HG03095 (cell line): ENCODE data around the gene ITLN2.
"Not testable (repeated sequence)": the region's sequence is repeated elsewhere in the genome, so short reads cannot be mapped to it uniquely, and the experiment has no call there.

ENCODE experiments used
- ATAC-seq: cut with Tn5 transposase; IDR thresholded peaks from one replicate; pipeline ENCODE4 v1.9.1; 2021; ENCODE audit warnings: moderate library complexity; ENCODE audit not compliant: unreplicated experiment

ITLN2 gene

DNA sequence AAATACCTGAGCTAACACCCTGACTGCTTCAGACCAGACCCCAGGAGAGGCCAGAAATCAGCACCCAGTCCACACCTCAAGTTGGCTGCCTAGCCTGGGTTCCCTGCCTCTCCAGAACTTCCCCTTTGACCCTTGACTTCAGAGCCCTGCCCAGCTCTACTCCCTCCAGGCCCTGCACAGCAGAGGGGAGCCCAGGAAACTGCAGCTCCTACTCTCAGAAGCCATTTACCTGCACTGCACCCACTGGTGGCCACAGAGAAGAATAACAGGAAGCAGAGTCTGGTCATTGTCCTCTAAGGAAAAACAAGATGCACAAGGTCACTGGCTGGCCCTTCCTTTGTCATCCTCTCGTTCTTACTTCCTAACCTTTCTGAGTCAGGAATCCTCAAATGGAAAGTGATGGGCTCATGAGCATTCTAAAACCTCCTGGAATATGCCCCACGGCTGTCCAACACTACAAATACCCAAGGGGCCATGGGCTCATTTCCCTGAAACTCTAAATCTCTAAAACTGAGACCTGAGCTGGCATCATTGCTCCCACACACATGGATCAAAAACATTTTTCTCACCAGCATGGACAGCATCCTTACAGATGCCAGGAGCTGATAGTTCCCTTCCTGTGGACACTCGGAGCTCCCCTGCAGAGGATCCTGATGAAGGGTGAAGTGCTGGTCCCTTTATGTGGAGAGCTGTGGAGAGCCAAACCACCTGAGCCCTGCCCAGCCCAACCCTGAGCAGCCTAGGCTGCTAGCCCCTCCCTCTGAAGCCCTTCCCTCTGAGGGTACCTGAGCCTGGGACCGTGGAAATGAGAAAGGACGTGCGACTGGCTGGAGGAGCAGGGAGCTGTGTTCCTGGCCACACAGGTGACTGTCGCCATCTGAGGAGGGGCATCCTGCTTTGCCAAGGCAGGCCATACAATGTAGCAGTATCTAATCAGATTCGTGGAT, at the start of gene ITLN2:
Gene ITLN2, minus strand, starts transcription at position 652 of the 947 bp plus-strand sequence. Its CDS starts 68 bp downstream, at position 584.
- peak; percentile 59 for ATAC-seq

DNA sequence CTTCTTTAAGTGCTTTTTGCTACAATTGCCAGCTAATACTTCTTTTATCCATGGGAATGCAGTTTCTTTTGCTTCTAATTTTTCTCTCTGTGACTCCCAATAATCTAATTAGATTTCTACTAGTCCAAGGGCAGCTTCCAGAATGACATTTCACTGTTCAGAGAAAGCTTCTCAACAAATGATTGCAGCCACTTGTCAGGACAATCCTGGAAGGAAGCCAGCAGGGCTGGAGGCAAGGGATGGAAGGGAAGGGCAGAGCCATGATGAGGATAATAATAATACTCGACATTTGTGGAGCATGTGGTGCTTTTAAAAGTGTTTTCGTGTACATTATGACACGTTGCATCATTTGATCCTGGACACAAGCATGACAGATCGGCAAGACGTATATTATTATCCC, 46.9 kb upstream of the ITLN2 start:
- ATAC-seq: no peak

DNA sequence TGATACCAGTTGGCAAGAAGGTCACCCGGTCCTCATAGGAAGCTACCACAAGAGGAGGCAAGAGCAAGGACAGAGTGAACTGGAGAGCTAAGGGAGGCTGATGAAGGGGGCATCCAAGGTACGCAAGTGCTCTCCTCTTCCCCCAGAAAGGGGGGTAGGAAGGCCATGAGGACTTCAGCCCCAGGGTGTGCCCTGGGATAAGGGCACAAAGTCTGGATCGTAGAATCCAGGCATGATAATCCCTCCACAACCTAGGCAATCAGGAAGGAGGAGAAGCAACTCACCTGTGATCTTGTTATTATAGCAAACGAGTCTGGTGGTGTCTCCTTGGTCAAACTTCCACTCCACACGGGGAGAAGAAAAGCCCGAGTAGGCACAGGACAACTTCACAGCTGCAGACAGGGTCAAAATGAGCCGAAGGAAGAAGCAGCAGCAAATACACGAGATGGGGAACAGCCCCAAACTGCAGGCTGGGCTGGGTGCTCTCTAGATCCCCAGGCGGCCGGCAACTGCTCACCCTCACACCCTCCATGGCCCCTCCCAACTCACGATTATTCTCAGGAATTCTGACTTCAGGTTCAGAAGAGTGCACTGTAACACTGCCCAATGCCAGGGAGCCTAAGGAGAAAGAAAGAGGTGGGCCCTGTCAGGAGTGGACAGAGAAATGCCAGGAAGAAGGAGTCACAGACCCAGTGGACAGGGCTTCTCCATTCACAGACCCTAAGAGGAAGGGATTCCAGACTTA, 46.3 kb upstream of the ITLN2 start:
- no peak for ATAC-seq

DNA sequence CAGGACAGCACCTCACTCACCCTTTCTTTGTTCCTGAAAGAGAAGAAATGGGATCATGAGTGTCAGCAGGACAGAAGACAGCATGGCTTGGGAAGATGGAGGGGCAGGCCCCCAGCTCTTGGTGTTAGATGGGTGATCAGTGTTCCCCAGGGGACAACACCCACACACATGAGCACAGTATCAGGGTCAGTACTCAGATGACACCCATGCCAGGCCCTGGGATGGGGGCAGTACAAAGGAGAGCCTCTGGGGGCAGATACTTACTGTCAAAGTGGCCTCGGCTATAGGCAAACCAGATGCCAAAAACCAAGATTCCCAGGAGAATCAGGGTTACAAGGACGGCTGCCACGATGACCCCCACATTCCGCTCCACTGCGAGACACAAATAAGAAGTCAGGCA, 44.8 kb upstream of the ITLN2 start:
- ATAC-seq: no peak

DNA sequence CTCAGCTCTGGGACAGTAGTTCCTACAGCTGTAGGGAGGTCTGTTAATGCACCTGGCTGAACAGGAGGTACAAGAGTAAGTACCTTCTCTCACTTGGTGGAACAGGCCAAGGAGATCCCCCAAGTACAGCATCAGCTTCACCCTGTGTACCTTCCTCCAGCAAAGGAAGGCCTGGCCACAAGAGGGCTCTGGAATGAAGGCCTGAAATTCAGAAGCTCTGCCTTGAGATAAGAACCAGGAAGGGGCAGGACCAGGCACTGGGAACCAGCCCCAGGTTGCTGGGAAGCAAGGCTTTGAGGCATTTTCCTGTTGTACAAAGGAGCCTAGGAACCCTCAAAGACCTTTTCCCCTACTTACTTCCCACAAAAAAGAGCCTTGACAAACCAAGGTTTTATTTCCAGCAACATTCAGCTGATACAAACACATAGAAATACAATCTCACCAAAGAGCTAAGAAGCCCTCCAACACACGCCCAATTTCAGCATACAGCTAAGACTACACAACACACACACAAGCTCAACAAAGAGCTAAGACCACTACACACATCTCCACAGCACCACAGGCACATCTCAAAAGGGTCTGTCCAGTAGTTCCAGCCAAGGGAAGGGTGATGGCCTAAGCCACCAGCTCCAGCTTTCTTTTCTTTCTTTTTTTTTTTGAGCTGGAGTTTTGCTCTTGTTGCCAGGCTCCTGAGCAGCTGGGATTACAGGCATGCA, 42.9 kb upstream of the ITLN2 start:
- no peak for ATAC-seq

DNA sequence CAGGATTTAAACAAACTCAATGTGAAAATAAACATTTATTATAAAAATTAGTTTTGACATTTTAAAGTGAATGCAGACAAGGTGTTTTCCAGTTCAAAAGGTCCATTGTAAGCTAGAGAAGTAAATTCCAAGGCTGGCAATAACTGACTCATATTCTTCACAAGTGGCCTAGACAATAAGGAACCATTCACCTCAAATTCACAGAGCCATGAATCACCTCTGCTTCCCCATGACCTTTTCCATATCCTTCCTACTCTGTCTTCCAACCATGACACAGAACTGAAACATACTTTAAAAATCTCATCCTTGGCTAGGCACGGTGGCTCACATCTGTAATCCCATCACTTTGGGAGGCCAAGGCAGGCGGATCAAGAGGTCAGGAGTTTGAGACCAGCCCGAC, 41.6 kb upstream of the ITLN2 start:
- ATAC-seq: no peak

DNA sequence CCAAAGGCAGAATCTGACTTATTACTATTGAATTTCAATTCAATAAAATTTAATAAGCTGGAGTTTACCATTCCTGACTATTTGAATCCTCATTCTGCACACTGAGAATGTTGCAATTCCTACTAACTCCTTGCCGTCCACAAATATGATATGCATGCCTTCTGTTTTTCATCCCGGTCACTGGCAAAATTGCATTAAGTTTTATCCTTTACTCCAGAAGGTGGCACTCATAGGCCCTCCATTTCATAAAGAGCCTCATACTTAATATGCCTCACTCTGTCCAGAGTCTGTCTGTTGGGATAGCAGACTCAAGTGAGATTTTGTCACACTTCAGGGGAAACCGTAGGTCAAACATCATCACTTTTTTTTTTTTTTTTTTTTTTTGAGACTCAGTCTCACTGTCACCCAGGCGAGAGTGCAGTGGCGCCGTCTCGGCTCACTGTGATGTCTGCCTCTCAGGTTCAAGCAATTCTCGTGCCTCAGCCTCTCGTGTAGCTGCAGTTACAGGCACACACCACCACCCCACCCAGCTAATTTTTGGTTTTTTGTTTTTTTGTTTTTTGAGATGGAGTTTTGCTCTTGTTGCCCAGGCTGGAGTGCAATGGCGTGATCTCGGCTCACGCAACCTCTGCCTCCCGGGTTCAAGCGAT, 39.1 kb upstream of the ITLN2 start:
- ATAC-seq: no peak

DNA sequence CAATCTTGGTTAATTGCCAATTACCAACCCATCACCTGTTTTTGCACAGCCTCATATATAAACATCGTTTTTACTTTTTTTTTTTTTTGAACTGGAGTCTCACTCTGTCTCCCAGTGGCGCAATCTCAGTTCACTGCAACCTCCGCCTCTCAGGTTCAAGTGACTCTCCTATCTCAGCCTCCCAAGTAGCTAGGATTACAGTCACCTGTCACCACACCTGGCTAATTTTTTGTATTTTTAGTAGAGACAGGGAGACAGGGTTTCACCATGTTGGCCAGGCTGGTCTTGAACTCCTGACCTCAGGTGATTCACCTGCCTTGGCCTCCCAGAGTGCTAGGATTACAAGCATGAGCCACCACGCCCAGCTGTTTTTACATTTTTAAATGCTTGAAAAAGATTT, 37.4 kb upstream of the ITLN2 start:
- not testable (repeated sequence) for ATAC-seq

DNA sequence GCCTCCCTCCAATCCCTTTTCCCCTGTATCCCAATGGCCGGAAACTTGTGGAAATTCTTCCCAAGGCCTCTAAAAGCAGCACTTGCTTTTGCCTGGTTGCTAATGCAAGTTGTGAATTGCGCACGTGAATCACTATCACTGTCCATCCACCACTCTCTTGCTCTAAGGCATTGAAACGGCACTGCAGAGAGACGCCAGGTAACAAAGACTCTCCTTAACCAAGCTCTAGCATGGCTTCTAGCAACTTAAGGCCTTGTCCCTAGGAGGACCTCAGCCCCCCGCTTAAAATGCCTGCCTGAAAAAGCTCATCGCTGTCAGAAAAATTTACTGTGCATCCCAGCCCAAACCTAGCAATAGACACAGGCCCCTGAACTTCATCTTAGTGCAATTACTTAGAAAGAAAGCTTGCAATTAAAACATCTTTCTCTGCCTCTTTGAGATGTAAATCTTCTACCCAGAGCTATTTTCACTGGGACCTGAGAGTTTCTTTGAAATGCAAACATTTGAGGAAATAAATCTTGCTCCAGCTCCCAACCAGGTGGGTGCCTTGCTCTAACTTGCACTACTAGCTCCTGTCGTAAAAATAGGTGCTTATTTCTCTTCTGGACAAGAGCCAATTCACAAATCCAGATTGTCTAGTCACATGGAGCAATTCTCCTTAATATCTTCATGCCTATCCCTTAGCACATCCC, 32.9 kb upstream of the ITLN2 start:
- ATAC-seq: no peak

DNA sequence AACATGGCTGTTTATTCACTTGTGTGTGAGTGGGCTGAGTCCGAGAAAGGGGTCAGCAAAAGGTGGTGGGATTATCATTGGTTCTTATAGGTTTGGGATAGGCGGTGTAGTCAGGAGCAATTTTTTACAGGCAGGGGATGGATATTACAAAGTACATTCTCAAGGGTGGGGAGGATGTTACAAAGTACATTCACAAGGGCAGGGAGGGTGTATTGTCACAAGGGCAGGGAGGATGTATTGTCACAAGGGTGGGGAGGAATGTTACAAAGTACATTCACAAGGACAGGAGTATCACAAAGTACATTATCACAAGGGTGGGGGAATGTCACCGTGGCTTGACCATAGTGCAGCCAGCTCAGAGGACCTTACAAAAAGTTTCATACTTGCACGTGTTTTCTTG, 31.1 kb upstream of the ITLN2 start:
- no peak for ATAC-seq

DNA sequence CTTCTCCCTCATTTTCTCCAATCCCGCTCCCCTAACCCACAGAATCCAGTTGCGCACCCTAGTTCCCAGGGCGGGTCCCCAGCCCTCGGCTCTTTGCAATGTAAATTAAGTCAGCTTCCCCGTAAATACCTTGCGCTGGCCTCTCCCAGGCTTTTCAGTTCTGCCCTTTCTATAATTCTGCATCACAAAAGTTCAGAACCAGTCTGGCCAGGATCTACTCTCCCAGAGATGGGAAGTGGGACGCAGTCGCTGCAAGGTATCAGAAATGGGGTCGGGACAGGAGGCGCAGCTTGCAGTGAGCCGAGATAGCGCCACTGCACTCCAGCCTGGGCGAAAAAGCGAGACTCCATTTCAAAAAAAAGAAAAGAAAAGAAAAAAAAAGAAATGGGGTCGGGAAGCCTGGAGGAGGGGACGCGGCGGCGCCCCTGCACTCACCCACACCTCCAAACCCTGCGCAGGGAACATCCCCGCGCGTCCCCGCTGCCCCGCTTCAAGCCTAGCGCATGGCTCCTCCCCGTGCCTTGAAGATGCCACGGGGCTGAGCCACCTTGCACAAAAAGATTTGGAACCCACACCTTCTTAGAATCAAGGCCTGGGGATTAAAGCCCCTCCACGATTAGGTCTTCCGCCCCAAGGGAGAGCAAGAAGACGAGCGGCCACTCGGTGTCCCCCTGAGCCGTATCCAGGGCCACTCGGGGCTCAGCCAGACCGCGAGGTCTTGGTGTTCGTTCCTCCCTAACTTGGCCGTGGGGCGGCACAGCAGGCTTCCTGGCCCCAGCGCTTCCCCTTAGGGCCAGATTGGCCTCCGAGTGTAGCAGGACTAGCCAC, 27.2 kb upstream of the ITLN2 start:
- ATAC-seq: no peak

DNA sequence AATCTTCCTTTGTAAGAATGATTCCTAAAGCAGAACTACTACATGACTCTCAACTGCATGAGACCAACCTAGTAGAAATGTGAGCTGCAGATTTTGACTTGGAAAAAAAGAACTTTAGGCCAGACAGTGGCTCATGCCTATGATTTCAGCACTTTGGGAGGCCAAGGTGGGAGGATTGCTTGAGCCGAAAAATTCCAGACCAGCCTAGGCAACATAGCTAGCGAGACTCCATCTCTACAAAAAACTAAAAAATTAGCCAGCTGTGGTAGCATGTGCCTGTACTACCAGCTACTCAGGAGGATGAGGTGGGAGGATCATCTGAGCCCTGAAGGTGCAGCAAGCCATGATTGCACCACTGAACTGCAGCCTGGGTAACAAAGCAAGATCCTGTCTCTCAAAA, 24.7 kb upstream of the ITLN2 start:
- no peak for ATAC-seq

DNA sequence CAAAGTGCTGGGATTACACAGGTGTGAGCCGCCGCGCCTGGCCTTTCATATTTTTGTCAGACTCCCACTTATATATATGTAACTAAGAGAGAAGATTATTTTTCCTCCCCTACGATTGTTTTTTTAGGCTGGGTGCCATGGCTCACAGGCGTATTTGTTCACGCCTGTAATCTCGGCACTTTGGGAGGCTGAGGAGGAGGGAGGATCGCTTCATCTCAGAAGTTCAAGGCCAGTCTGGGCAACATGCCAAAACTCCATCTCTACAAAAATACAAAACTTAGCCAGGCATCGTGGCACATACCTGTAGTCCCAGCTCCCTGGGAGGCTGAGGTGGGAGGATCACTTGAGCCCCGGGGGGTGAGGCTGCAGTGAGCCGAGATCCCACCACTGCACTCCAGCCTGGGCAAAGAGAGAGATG, 23.9 kb upstream of the ITLN2 start:
- no peak for ATAC-seq

DNA sequence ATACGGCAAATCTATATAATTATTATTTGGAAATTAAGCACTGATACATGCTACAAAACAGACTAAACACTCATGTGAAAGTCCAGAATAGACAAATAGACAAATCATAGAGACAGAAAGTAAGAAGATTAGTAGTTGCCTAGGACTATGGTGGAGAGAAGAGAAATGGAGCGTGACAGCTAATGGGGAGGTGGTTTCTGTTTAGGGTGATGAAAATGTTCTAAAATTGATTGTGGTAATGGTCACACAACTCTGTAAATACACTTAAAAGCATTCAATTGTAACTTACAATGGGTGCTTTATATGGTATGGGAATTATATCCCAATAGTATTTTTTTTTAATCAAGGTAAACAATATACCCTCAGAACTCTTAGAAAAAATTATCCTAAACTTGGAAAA, 20.4 kb upstream of the ITLN2 start:
- no peak for ATAC-seq

DNA sequence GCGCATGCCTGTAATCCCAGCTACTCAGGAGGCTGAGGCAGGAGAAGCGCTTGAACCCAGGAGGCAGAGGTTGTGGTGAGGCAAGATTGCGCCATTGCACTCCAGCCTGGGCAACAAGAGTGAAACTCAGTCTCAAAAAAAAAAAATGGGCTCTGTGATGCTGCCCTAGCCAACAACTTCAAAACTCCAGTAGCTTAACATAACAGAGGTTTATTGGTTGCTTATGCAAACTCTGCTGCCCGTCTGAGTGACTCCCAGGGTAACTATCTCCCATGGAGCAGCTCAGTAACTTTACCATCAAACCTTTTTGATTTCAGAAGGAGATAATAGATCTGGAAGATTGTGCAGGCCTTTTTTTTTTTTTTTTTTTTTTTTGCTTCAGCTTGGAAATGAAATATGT, 18.9 kb upstream of the ITLN2 start:
- ATAC-seq: no peak

DNA sequence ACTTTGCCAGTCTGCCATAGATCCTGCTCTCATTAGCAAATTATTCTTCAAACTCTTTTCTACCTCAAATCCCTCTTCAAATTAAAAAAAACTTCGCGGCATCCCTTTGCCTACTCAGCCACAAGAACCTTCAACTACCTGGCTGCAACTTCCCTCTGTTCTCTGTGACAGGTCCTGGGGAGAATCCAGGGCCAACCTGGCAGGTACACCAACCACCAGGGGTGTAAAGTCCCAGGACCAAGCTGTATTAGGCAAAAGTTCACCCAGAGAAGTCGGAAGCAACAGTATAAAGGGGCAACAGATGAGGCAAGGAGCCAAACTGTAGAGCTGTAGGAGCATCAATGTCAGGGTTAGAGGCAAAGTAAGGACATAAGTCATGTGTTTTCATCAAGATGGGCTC, 18.3 kb upstream of the ITLN2 start:
- ATAC-seq: no peak

DNA sequence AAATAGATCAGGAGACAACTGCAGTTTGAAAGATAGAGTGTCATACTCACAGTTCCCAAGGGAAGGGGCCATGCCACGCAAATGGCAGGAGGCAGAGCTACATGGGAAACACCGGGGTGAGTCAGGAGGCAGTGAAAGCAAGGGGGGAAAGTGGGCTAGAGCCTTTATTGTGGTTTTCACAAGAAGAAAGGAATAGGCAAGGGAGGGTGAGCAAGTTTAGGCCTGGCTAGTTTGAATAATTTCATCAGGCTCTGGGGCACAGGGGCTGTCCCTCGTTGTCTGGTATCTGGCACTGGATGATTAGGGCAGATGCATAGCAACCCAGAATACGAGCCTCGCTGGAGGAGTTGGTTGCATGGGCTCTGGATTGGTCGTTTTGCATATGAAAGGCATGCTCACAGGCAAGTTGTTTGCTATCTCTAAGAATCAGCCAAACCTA, 17.0 kb upstream of the ITLN2 start:
- no peak for ATAC-seq

DNA sequence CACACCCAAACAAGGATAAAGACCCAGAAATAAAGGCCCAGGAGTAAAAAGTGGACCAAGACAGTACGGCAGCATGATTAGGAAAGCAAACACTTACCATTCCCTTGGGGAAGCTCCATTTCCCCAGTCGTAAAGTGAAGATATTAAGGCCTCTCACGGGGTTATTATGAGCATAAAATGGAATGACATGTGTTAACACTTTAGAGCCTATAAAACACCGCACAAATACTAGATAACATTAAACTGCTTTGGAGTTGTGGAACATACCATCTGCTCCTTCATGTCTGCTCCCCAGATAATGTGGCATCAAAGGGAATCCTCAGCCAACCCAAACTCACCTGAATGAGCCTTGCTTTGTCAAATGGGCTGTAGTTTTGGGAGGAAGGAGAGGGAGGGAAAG, 8.9 kb upstream of the ITLN2 start:
- no peak for ATAC-seq

DNA sequence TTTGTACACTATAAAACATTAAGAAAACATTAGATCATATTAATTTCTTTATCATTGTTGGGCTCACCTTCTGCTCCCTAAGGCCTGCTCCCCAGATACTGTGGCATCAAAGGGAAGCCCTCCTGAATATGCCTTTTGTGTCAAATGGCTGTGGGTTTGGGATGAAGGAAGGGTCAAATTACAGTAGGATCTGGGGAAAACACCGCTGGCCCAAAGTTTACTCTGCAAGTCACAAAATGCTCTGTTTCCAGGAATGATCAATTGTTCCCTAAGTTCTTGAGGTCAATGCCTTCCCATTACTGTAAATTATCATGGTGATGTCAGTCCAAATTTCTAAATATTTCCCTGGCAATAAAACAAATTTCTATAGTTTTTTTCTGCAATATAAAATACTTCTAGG, 6.8 kb upstream of the ITLN2 start:
- ATAC-seq: no peak
